Neural crest cell (in vitro differentiated cells): ENCODE data around the gene POLD2. TPM values are rescaled to one million over a fixed set of nuclear protein-coding genes. Genes with fewer than 3 reads are reported as not detected.
"Not testable (repeated sequence)": the region's sequence is repeated elsewhere in the genome, so short reads cannot be mapped to it uniquely, and the experiment has no call there.

ENCODE experiments used
- DNase-seq: peaks from one replicate; pipeline ENCODE4 v3.0.0; 2021; ENCODE audit warnings: low read depth, mixed read lengths, low spot score
- H3K27ac Mint-ChIP-seq: one replicate; pipeline ENCODE4 v1.8.0; 2021; ENCODE audit warnings: mild to moderate bottlenecking, mixed read lengths; ENCODE audit not compliant: unreplicated experiment
- H3K27me3 Mint-ChIP-seq: 2 replicates; pipeline ENCODE4 v1.8.0; 2021; ENCODE audit warnings: low read depth, mild to moderate bottlenecking, mixed read lengths
- H3K36me3 Mint-ChIP-seq: 2 replicates; pipeline ENCODE4 v1.8.0; 2021; ENCODE audit warnings: low read depth, mild to moderate bottlenecking, mixed read lengths
- H3K4me1 Mint-ChIP-seq: 2 replicates; pipeline ENCODE4 v1.8.0; 2021; ENCODE audit warnings: mixed read lengths
- H3K4me3 Mint-ChIP-seq: one replicate; pipeline ENCODE4 v1.8.0; 2021; ENCODE audit warnings: mild to moderate bottlenecking, mixed read lengths
- H3K9me3 Mint-ChIP-seq: 2 replicates; pipeline ENCODE4 v1.8.0; 2021; ENCODE audit warnings: mixed read lengths
- CTCF ChIP-seq: fragments of 200-600 bp; sonication (generic); conservative IDR thresholded peaks from 2 replicates; pipeline ENCODE4 v1.5.0; 2021; ENCODE audit warnings: antibody characterized with exemption, mild to moderate bottlenecking
- total RNA-seq: library from RNA; stranded (reverse); gene quantifications from 2 replicates; pipeline ENCODE4 v1.2.1, GENCODE V29; 2021

POLD2 gene
- total RNA-seq, 1 donor from 2014 or later: 159 TPM

- DNase-seq: no peak
- Mint-ChIP-seq H3K27me3 (no peaks in the 10 kb centered on the region), H3K4me3 (no peak overlapping the region), H3K36me3 (peaks cover 6% of the 10 kb centered on the region), H3K9me3 (peaks cover 11% of the 10 kb centered on the region), H3K27ac (peak overlapping the region; percentile 22), H3K4me1 (no peaks in the 10 kb centered on the region)
- peak; percentile 37 for TF ChIP-seq CTCF
These were observed 8.1 kb upstream of the POLD2 start for GRCh38 chr7:44131173-44132029.

GRCh38 chr7:44128721-44129582 lies 5.6 kb upstream of the POLD2 start:
- peaks cover 11% of the 10 kb centered on the region for H3K4me1 Mint-ChIP-seq
- H3K4me3 Mint-ChIP-seq: no peak overlapping the region
- TF ChIP-seq CTCF: no peak
- H3K27me3 Mint-ChIP-seq: no peaks in the 10 kb centered on the region
- peaks cover 11% of the 10 kb centered on the region for H3K9me3 Mint-ChIP-seq
- peak overlapping the region; percentile 45 for H3K27ac Mint-ChIP-seq
- peaks cover 6% of the 10 kb centered on the region for H3K36me3 Mint-ChIP-seq
- DNase-seq: no peak

GRCh38 chr7:44127161-44127560 lies 3.8 kb upstream of the POLD2 start:
- no peak for TF ChIP-seq CTCF
- Mint-ChIP-seq H3K27ac (no peak overlapping the region), H3K4me1 (peaks cover 20% of the 10 kb centered on the region), H3K27me3 (no peaks in the 10 kb centered on the region), H3K36me3 (peaks cover 6% of the 10 kb centered on the region), H3K9me3 (peaks cover 11% of the 10 kb centered on the region), H3K4me3 (no peak overlapping the region)
- DNase-seq: no peak

- peak overlapping the region; percentile 48 for H3K4me3 Mint-ChIP-seq
- not testable (repeated sequence) for H3K27me3 Mint-ChIP-seq, DNase-seq, H3K36me3 Mint-ChIP-seq, H3K27ac Mint-ChIP-seq
- H3K9me3 Mint-ChIP-seq: peaks cover 11% of the 10 kb centered on the region
- H3K4me1 Mint-ChIP-seq: peaks cover 21% of the 10 kb centered on the region
These were observed 3.2 kb upstream of the POLD2 start for GRCh38 chr7:44126574-44126973.

- Mint-ChIP-seq H3K36me3 (peaks cover 6% of the 10 kb centered on the region), H3K27ac (no peak overlapping the region), H3K9me3 (peaks cover 11% of the 10 kb centered on the region), H3K4me3 (peak overlapping the region; percentile 72), H3K27me3 (no peaks in the 10 kb centered on the region), H3K4me1 (peaks cover 35% of the 10 kb centered on the region)
- DNase-seq: no peak
- TF ChIP-seq CTCF: no peak
These were observed 1.5 kb upstream of the POLD2 start for GRCh38 chr7:44124822-44125202.
